Urothelium cell line (cell line): Measurements from ENCODE around the gene CUZD1.

Source experiments
- DNase-seq: peaks from one replicate; pipeline ENCODE4 v3.0.0; 2011; ENCODE audit warnings: low spot score, mixed read lengths
- FAIRE-seq: peaks from 2 replicates; lab custom pipeline; 2011; peaks lifted over from hg19 to GRCh38; lab: Jason Lieb, UNC

The CUZD1 gene

DNA sequence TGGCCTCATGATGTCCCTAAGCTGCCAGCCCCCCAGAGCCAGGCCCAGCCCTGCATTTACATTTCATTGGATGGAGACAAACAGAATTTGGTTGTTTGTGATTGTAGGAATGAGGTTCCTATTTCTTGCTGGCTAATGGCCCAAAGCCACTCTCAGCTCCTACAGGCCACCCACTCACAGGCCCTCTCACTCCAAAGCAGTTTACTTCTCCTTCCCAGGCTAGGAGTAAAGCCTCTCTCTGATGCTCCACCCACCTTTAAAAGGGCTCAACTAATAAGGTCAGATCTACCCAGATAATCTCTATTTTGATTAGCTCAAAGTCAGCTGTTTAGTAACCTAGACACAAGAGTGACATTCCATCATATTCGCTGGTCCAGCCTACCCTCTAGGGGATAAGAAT, 11.2 kb upstream of the CUZD1 start:
- FAIRE-seq = no peak
- no peak for DNase-seq

DNA sequence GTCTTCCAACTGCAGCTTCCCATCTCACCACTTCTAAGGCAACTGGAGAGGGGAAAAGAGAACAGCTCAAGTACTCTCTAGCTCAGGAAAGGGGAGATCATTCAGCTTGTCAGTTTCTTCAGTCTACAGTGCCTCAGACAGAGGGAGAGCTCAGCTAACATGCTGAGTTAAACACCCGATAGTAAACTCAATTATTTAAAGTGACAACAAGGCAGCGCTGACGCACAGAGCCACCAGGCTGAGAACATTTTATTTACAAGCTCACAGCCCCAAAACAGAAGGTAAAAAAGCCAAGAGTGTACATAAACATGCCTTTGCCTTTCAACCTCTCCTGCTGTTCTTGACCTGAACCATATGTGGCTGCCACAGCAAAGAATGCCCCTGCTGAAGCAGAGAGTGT, 10.1 kb upstream of the CUZD1 start:
- DNase-seq = no peak
- no peak for FAIRE-seq

DNA sequence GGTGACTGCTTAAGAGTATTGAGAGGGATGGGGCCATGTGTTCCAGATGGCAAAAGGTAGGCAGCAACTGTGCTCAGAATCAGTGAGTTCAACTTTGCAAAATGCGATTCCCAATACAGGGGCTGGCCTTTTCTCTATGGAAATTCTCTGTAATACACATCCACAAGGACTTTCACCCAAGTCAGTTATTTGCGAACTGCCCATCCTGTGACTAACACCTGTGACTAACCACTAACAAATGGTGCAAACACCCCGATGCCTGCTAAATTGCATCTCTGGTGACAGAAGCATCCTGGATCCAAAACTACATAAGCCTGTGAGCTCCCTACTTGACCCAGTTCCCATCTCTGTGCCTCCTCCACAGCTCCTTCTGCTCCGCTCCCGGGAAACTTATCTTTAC, 9.0 kb upstream of the CUZD1 start:
- peak; percentile 27 for FAIRE-seq
- DNase-seq = peak; percentile 64

- DNase-seq (no peak), FAIRE-seq (no peak)
These were observed 8.1 kb upstream of the CUZD1 start for GRCh38 chr10:122853665-122854313.

DNA sequence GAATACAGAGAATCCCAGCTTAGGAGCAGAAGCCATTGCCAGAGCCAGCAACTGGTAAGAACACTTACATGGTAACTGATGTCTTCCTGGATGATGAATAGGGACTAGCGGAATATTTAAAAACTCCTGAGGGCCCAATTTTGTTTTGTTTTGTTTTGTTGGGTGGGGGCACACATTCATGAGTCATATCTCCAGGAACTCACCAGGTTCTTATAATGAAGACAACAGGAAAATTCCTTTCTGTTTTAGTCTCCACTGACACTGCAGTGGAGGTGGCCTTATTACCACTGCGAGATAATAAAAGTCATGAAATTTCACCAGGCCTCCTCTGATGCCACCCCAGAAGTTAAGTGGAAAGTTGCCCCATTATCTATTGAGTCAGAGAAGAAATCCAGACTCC, 6.6 kb upstream of the CUZD1 start:
- DNase-seq = peak; percentile 25
- FAIRE-seq = no peak

DNA sequence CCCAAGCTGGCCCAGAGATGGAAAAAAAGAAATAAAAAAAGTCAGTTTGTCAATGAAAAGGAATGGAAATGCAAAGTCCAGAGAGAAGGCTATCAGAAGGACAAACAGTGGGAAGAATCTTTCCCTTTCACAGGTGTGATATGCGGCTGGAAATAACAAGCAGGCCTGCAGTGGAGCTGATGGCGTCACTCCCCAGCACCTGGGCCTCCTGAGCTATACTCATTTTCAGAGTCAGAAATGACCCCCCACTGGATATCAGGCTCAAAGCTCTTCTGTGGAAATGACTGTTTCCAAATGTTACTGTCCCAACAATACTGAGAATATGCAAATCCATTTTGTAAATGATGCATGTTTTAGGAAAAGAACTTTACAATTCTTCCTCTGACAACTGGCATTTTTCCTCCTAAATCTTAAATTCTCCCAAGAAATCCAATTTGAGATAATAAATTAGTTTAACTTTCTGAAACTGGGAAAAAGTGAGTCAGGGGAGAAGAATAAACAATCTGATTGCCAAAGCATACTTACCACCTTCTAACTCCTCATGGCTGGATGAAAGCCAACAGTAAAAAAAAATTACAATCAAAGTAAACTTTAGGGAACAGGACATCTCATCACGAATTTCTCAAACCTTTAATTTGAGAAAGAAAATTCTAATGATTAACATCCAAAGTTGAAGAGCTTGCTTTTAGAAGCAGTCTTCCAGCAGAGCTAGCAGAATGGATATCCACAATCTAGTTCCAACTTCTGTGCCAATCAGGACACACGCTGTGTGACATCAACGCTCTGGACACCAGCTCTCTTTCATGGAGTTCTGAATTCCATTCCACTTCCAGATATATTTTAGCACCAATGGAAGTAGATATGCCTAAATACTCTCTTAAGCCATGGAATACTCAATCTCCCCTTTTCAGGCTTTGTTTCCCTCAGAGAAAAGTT, 5.3 kb upstream of the CUZD1 start:
- DNase-seq = no peak
- no peak for FAIRE-seq

- no peak for DNase-seq
- no peak for FAIRE-seq
These were observed 4.4 kb upstream of the CUZD1 start for GRCh38 chr10:122849900-122850605.

DNA sequence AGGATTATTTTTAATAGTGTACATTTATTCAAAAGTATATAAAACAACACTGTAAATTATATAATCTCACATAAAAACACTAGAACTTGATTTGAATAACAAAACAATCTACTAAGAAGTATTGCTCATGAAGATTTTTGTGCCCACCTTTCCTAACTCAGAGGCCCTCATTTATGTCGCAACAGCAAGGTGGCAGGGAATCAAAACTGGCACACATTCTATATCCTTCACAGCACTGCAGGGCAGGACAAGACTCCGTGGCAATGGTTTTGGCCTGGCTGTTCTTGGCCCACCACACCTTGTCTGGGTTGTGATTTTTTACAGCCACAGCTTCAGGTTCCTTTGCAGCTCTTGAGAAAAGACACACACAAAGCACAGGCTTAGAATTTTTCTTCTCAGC, 3.4 kb upstream of the CUZD1 start:
- no peak for FAIRE-seq

GRCh38 chr10:122847782-122848604, 2.3 kb upstream of the CUZD1 start:
- FAIRE-seq = no peak
- no peak for DNase-seq

More for the DNA sequence above, 3.4 kb upstream of the CUZD1 start:
- no peak for DNase-seq

GRCh38 chr10:122844146-122844545, 1.5 kb downstream of the CUZD1 start:
- FAIRE-seq (no peak), DNase-seq (no peak)

DNA sequence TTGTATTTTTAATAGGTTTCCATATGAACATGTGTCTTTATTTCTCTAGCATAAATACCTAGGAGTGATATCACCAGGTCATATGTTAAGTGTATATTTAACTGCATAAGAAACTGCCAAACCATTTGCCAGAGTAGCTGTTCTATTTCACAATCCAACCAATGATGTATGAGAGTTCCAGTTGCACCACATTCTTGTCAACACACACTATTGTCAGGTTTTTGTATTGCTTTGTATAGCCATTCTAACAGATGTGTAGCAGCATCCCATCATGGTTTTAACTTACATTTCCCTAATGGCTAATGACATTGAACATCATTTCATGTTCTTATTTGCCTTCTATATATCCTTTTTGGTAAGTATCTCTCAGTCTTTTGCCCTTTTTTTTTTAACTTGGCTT, 4.1 kb downstream of the CUZD1 start:
- DNase-seq = no peak
- FAIRE-seq = no peak

DNA sequence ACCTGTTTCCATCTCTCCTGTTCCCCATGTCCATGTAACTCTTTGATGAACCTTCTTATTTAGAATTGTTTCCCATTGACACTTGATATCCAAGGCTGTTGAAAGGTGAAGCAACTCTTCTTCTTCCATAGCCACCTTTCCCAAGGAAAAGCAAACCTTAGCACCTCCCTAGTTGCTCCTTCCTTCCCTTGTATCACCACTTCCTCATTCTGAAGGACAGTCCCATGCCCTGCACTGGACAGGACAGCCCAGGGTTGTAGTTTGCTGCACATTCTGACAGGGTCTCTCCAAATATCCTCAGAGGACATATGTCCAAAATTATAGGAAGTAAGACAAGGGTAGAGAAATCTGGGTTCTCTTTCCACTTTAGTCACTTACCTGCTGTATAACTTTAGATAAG, 6.2 kb downstream of the CUZD1 start:
- no peak for DNase-seq
- no peak for FAIRE-seq

- FAIRE-seq (no peak), DNase-seq (no peak)
These were observed 6.8 kb downstream of the CUZD1 start for GRCh38 chr10:122838880-122839279.

DNA sequence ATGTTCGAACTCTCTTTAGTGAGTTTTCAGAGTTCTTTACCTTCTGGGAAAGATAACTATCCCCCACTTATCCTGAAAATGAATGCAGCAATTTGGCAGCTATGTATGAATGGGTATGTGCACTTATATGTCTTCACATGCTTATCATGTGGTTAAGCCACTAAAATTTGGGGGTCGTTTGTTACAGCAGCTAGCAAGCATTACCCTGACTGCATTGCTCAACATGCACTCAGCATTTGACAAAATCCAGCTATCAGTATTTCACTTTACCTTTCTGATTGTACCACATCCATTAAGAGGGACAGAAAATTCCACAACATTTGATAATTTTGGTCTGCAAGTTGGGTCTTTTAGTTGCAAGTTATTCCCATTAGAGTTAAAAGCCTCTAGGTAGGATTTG, 9.7 kb downstream of the CUZD1 start:
- DNase-seq (no peak), FAIRE-seq (no peak)

GRCh38 chr10:122830965-122831353, 14.7 kb downstream of the CUZD1 start:
- no peak for DNase-seq
- FAIRE-seq = no peak

- no peak for DNase-seq
- no peak for FAIRE-seq
These were observed 15.2 kb downstream of the CUZD1 start for GRCh38 chr10:122830273-122830964.

- no peak for FAIRE-seq
These were observed 16.2 kb downstream of the CUZD1 start for GRCh38 chr10:122829454-122829853.

GRCh38 chr10:122828716-122829255, 16.9 kb downstream of the CUZD1 start:
- FAIRE-seq = no peak

More at GRCh38 chr10:122829454-122829853, 16.2 kb downstream of the CUZD1 start:
- DNase-seq = no peak

GRCh38 chr10:122827302-122827701, 18.4 kb downstream of the CUZD1 start:
- FAIRE-seq = no peak
- no peak for DNase-seq

More at GRCh38 chr10:122828716-122829255, 16.9 kb downstream of the CUZD1 start:
- DNase-seq = no peak
